Measurements from ENCODE around the gene LZTR1.
"Not testable (repeated sequence)": the region's sequence is repeated elsewhere in the genome, so short reads cannot be mapped to it uniquely, and the experiment has no call there.

The LZTR1 gene

DNA sequence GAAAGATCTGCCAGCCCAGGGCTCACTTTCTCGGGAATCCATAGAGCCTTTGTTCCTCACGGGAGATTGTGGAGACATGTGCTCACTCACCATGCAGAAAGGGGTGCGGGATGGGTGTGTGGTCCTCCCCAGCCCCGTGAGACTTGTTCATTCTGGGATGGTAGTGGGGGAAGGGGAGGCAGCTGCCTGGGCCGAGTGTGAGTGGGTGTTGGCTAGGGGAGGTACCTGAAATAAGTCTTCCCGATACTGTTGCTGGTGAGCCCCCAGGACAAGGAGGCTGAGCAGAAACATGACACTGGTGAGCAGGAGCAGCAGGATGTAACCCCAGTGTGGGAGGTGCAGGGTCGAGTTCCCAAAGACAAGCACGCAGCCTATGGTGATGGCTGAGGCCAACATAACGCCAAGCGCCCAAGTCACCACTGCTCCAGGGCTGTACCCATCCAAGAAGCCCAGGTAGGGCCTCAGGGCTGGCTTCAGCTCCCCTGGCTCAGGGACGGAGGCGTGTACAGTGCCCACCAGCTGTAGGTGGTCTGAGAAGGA lies 47.5 kb downstream of the LZTR1 start:
- DNase-seq (ENCODE audit: low read depth, low spot score) = no peak
- H3K27ac ChIP-seq = no peak overlapping the region

DNA sequence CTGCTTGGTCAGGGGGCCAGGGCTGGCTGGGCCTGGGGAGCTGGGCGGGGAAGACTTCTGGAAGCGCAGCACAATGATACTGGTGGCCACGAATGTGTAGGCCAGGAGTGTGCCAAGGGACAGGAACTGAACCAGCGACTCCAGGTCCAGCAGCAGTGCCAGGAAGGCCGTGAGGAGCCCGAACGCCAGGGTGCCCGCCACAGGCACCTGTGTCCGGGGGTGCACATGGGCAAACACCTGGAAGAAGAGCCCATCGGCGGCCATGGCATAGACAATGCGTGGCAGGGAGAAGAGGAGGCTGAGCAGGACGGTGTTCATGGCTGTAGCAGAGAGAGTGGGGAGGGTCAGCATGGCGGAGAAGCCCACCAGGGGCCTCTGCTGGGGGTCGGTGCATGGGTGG lies 47.9 kb downstream of the LZTR1 start:
- DNase-seq (ENCODE audit: low read depth, low spot score) = no peak
- H3K27ac ChIP-seq = no peak overlapping the region

DNA sequence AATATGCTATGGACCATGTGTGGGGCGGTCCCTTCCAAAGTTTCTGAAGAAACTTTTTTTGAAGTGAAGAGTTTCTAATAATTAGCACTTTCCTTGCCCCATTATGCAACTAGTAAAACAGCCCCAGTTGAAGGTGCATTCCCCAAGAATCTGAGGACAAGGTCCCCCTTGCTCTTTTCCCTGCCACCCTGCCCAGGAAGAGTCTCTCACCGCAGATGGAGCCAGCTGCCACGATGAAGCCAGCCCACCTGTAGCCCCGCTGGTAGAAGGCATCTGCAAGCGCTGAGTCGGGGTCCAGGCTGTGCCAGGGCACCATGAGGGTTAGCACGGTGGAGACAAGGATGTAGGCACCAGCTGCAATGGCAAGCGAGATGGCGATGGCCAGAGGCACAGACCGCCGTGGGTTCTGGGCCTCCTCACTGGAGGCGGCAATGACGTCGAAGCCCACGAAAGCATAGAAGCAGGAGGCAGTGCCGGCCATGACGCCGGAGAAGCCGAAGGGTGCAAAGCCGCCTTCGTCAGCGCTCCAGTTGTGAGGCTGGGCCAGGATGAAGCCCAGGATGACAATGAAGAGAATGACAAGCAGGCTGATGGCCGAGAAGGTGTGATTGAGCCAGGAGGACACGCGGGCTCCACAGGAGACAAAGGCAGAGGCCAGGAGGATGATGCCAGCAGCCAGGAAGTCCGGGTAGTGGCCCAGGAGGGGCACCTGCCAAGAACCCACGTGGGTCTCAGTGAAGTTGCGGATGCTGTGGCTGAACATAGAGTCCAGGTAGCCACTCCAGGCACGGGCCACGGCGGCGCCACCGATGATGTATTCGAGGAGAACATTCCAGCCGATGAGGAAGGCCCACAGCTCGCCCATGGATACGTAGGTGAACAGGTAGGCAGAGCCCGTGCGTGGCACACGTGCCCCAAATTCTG lies 48.8 kb downstream of the LZTR1 start:
- no peak for DNase-seq (ENCODE audit: low read depth, low spot score)

DNA sequence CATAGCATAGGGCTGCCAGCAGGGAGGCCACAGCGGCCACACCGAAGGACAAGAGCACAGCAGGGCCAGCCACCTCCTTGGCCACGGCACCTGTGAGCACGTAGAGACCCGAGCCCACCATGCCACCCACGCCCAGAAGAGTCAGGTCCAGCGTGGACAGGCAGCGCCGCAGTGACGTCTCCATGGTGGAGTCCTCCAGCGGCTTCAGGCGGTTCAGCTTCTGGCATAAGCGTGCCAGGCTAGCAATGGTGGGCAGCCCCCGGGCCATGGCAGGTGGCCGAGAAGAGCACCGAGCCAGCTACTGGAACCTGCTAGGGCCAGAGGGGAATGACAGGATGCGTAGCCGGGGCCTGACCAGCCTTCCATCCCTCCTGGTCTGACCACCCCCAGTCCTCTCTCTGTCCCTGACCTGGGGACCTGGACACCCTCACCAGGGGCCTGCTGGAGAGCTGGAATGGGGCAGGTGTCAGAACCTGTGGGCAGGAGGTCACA lies 49.5 kb downstream of the LZTR1 start:
- no peak overlapping the region for H3K27ac ChIP-seq
- DNase-seq (ENCODE audit: low read depth, low spot score) = no peak

More for the DNA sequence above, 48.8 kb downstream of the LZTR1 start:
- no peak overlapping the region for H3K27ac ChIP-seq

DNA sequence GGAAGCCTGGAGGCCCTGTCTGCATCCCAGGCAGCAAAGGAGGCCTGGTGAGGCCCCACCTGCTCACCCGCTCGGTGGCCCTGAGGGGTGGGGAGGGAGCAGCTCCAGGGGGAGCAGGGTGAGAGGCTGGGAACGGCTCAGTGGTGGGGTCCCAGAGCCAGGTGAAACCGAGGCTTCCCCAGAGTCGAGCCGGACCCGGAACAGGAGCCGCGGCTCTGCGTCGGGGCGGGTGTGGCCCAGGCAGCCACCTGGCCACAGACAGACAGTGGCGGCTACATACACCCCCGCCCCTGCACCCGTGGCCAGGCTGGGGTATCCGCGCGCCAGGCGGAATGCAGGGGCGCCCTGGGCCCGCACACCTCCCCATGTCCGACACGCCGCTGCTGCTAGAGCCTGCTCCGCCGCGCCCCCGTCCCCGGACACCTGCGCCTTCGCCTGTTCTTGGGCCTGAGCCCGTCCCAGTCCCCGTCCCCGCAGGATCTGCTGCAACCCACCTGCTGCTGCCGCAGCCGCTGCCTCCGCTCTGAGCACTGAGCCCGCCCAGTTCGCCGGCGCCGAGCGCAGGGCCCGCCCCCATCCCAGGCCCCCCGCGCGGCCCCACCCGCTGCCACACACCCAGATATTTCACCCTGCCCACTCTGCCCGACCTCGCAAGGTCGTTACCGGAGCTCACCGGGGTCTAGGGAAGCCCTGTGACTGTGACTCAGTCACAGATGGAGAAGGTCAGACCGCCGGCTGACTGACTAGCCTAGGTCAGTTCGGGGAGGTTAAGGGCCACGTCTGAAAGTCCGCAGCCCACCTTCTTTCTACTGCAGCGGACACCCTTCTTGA lies 50.2 kb downstream of the LZTR1 start, which contains the start of gene SLC7A4:
Gene SLC7A4, minus strand, starts transcription at position 525 of the 831 bp plus-strand sequence. CDS start 749 bp downstream, outside the sequence.
- no peak for DNase-seq (ENCODE audit: low read depth, low spot score)
- no peak within 1 kb of the TSS for H3K27ac ChIP-seq

DNA sequence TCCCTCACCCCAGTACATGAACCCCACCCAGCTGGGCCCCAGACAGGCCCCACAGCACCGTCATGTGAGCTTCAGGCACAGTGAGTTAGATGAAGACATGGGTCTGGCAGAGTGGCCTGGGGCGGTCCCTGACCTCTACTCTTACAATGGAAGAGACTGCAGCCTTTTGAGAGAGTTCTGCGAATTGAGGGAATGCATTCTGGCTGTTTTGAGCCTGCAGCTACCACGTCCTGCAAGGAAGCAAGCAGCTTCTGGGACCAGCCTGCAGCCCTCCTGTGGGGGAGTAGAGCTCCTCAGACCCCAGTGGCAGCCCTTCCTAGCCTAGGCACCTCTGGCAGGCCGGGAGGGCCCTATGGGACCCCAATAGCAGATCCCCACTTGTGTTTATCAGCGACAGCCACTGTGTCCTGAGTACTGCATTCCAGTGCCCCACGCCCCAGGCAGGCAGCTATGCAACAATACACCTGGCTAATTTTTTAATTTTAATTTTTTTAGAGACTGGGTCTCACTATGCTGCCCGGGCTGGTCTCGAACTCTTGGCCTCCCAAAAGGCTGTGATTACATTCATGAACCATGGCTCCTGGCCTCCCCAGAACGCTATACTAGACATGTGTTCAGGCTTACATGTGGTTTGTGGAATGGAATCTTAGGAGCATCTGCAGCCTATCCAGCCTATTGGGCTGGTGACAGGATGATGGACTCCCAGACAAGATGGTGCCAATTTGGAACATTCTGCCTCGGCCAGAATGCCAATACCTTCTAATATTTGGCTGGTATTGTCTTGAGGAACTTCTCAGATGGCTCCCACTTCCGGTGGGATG lies 51.0 kb downstream of the LZTR1 start:
- H3K27ac ChIP-seq = no peak overlapping the region
- no peak for DNase-seq (ENCODE audit: low read depth, low spot score)

DNA sequence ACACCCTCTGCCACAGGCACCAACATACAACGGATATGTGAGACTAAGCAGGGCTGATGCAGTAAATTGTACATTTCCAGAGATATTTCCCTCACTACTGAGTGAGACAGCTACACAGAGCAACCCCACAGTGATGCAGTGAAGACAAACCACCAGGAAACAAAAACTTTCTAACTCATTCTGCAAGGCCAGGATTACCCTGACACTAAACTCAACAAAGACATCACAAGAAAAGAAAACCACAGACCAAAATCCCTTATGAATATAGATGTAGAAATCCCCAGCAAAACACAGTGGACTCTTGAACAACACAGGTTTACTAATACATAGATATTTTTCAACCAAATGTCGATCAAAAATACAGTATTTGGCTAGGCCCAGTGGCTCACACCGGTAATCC lies 51.8 kb downstream of the LZTR1 start:
- DNase-seq (ENCODE audit: low read depth, low spot score) = no peak
- H3K27ac ChIP-seq = no peak overlapping the region

DNA sequence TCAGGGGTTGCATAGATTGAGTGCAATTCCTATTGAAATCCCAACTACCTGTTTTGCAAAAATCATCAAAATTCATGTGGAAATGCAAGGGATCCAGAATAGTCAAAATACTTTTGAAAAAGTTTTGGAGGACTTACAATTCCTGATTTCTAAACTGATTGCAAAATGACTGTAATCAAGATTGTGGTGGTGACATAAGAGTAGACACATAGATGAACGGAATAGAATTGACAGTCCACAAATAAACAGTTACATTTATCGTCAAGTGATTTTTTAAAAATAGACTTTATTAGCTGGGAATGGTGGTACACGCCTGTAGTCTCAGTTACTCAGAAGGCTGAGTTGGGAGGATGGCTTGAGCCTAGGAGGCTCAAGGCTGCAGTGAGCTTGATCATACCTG lies 52.9 kb downstream of the LZTR1 start:
- DNase-seq (ENCODE audit: low read depth, low spot score) = no peak
- H3K27ac ChIP-seq = no peak overlapping the region

DNA sequence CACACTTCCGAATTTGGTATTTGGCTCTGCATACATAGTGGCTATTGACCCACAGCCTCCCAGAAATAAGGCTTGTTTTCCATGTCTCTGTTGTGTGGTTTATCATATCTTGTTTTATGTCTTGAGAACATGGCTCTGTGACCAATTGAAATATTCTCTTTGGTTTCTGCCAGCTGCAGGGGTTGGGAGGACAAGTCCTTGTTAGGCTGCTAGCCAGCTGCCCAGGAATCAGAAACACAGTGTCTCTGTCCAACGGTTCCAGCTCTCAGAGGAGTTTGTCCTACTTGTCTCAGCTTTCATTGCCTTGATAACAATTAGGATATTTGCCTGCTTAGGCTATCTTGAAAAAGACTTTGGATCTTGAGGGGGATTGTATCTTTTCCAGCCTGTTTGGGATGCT lies 56.3 kb downstream of the LZTR1 start:
- peak overlapping the region; percentile 53 for H3K27ac ChIP-seq
- DNase-seq (ENCODE audit: low read depth, low spot score) = no peak

DNA sequence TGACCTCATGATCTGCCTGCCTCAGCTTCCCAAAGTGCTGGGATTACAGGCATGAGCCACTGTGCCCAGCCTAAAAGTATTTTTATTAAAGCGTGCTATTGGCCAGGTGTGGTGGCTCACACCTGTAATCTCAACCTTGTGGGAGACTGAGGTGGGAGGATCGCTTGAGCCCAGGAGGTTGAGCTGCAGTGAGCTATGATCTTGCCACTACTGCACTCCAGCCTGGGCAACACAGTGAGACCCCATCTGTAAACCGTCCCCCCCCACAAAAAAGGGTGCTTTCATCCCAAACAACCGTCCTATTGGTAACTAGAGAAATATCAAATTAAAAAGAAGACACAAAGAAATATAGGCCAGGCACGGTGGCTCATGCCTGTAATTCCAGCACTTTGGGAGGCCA lies 57.1 kb downstream of the LZTR1 start:
- not testable (repeated sequence) for DNase-seq (ENCODE audit: low read depth, low spot score); H3K27ac ChIP-seq

DNA sequence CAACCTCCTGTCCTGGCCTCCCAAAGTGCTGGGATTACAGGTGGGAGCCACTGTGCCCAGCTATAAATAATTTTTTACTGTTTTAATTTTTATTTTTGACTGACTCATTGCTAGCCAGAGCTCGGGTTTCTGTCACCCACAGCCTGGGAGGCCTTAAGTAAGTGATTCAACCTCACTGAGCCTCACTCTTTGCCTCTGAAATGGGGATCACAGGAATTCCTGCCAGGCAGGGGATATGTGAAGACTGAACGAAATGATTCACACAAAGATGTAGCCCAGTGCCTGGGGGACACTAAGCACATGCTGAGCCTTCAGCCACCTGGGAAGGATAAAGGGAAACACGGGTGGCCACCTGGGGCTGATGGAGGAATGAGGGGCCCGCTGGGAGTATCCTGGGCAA lies 59.8 kb downstream of the LZTR1 start:
- peak overlapping the region; percentile 7 for H3K27ac ChIP-seq
- DNase-seq (ENCODE audit: low read depth, low spot score) = no peak

DNA sequence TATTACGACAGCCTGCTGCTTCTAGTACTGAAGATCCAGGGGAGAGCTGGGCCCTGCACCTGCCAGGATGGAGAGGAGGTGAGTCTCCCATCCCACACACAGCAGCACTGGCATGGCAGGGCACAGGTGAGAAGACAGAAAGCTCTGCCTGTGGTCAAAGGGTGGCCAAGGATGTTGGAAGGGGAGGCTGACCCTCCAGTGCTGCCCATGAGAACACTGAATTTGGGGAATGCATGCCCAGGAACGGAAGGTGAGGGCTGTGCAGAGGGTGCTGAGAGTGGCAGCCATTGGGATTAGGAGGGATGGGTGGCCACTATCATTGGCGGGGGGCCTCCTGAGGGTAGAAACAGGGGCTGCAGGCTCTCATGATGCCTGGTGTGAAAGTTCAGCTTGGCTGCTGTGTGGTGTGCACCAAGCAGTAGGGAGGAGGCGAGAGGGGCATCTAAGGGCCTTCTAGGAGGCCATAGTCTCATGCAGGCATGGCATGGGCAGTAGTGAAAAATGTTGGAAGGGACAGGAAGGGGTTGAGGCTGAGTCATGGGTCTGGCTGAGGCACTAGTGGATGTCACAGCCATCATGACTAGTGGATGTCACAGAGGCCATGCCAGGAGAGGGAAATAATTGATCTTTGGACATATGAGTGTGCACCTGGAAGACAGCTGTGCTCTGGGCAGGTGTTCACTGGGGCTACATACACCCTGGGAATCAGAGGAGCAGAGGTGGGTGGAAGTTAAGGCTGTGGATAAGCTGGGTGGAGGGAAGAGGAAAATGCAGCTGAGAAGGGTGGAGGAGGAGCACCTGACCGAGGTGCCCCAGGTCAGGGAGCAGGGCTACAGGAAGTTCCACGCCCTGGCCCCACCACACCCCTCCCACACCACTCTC lies 61.1 kb downstream of the LZTR1 start:
- DNase-seq (ENCODE audit: low read depth, low spot score) = no peak
- H3K27ac ChIP-seq = peak overlapping the region; percentile 22

DNA sequence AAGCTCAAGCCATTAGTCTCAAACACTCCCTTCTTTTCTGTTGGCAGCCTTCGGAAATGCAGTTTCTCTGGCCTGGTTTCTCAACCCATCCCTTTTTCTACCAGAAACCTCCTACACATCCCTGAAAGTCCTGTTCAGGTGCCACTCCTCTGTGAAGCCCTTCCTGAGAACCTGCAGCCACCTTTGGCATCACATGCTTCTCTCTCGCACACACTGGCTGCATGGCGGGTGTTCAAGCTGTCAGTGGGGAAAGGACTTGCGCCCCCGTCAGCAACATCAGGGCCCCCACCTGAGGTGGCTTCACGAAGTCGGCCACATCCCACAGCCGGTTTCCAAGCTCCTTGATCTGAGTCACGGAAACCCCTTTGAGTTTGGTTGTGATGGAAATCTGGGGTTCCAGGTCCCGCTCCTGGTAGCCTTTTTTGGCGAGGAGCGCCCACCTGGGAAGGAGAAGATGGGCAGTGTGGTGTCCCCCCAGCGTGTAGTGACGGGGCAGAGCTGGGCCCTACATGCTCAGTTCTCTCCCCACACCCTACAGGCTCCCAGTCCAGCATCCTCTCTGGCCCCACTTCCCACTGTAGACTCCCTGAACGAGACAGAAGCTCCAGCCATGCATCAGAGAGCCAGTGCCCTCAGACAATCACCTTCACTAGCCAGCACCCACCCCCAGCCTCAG lies 61.9 kb downstream of the LZTR1 start:
- peak overlapping the region; percentile 22 for H3K27ac ChIP-seq
- DNase-seq (ENCODE audit: low read depth, low spot score) = no peak

DNA sequence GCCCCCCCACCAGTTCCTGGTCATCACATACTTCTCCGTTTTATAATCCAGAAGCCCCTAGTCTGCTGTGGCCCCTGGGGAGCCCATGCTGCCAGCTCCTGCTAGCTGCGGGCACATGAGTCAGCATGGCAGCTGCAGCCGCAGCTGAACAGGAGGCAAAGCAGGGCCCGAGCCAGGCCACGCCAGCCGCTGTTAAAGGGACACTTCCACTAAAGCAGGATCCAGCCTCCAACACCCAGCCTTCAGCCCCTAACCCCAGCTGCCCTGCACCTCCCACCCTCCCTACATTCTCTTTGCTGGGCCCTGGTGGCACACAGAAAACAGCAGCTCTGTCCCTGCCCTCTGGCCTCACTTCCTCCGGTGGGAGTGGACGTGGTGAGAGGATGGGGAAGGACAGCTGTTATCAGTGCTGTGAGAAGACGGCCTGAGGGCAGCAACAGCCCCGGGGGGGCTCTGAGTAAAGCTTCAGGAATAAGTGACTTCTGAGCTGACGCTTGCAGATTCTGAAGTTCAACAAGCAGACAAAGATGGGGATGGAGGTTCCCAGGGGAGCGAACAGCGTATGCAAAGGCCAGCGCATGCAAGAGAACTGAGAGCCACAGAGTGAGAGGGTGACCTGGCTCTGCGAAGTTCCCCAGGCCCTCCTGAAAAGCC lies 63.0 kb downstream of the LZTR1 start:
- DNase-seq (ENCODE audit: low read depth, low spot score) = no peak
- no peak overlapping the region for H3K27ac ChIP-seq

DNA sequence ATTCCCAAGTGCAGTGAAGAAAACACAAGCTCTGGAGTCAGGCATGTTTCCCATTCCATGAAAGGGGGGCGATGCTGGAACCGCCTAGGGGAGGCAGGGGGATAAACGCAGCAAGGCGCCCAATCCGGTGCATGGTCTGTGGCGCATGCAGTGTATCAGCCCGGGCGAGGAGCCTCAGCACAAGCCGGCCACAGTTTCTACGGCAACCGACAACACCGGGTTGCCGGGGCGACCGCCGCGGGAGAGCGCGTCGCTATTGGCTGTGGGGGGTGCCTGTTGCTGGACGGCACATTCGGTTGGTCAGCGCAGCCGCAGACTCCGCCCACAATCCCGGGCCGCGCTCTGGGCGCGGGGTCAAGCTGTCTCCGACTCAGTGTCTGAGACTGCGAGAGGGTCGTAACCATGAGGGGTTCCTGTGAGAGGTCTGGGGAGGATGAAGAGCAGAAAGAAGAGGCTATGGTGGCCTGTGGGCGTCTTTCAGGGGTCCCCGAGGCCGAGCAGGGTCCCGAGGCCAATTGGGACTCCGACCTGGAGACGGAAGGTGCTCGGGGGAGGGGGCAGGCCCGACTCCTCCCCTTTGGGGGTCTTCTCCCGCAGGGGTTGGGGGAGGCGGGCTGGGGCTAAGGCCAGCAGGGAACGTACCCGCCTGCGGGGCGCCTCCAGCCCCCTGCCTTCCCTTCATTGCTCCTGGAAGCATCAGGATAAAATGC lies 63.6 kb downstream of the LZTR1 start, which contains the start of gene LRRC74B:
Gene LRRC74B, plus strand, starts transcription at position 362 of the 710 bp plus-strand sequence. Its CDS starts 41 bp downstream, at position 403.
- H3K27ac ChIP-seq = no peak within 1 kb of the TSS
- peak; percentile 46 for DNase-seq (ENCODE audit: low read depth, low spot score)

DNA sequence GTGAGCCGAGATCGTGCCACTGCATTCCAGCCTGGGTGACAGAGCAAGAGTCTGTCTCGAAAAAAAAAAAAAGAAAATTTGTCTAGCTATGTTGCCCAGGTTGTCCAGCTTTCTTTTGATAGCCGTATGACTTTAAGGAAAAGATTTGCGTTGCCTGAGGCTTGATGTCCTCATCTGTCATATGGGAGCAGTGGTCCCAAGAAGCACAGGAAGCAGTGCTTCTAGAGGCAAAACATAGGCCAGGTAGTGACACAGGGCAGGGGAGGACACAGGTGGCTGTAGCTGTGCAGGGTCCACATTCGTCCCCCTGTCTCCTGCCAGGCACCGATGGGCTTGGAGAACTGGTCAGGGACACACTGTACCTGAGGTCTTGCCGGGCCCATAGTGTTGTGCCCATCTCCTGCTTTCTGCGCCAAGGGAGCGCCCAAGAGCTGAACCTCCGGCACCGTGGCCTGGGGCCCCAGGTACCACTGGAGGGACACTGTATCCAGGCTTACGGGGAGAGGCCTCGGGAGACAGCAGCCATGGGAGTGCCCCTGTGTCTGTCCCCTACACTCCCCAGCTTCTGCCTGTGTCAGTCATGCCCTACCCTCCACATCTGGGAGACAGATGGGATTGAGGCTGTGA lies 65.1 kb downstream of the LZTR1 start:
- no peak overlapping the region for H3K27ac ChIP-seq
- no peak for DNase-seq (ENCODE audit: low read depth, low spot score)

DNA sequence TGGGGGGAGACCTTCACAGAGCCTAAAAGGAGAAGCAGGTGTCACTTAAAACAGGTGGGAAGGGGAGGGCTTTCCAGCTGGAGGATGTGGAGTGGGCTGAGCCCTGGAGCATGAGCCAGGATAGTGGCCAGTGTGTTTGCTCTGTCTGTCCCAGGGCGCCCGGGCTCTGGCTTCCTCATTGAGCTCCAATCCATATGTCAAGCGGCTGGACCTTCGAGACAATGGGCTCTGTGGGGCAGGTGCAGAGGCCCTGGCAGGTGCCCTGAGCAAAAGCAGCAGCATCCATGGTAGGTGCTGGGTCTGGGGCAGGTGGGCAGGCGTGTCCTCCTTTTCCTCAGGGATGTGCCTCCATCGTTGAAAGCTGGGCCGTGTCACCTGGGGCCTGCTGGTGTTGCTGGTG lies 65.6 kb downstream of the LZTR1 start:
- no peak for DNase-seq (ENCODE audit: low read depth, low spot score)
- H3K27ac ChIP-seq = no peak overlapping the region

All from epithelial cell of prostate (primary cell).